WERI-Rb-1 (cell line): ENCODE measurements around the gene CLDN18.

Experiments
- DNase-seq: peaks from one replicate; pipeline ENCODE4 v3.0.0-alpha.2; 2020
- H3K27ac ChIP-seq: fragments of 250-450 bp; sonication (Bioruptor Pico); 2 replicates; pipeline ENCODE4 v1.5.1; 2020; ENCODE audit warnings: mild to moderate bottlenecking, moderate library complexity
- H3K27me3 ChIP-seq: fragments of 250-450 bp; sonication (Bioruptor Pico); 2 replicates; pipeline ENCODE4 v1.5.1; 2021; ENCODE audit warnings: mild to moderate bottlenecking, low read depth, moderate library complexity; ENCODE audit not compliant: insufficient read depth, severe bottlenecking
- H3K36me3 ChIP-seq: fragments of 250-450 bp; sonication (Bioruptor Pico); 2 replicates; pipeline ENCODE4 v1.5.1; 2020; ENCODE audit warnings: mild to moderate bottlenecking, moderate library complexity
- H3K4me3 ChIP-seq: 2 replicates; pipeline ENCODE4 v1.5.1; 2011; ENCODE audit warnings: low read depth, mild to moderate bottlenecking, control low read depth, low read length
- H3K9me3 ChIP-seq: fragments of 250-450 bp; sonication (Bioruptor Pico); 2 replicates; pipeline ENCODE4 v1.5.1; 2021; ENCODE audit warnings: mild to moderate bottlenecking, moderate library complexity; ENCODE audit not compliant: severe bottlenecking
- CTCF ChIP-seq: IDR thresholded peaks from 2 replicates; pipeline ENCODE4 v1.5.1; 2011; ENCODE audit warnings: low read depth, mild to moderate bottlenecking, control low read depth, inconsistent platforms, low read length

The CLDN18 gene

GRCh38 chr3:138036572-138036971 lies 26.6 kb downstream of the CLDN18 start:
- Histone ChIP-seq H3K27ac (no peak overlapping the region), H3K27me3 (no peaks in the 10 kb centered on the region), H3K4me3 (no peak overlapping the region), H3K36me3 (peaks cover 7% of the 10 kb centered on the region; the same call in 1 of the 2 replicates), H3K9me3 (no peaks in the 10 kb centered on the region)
- TF ChIP-seq CTCF = no peak
- DNase-seq = no peak

GRCh38 chr3:138038725-138039462 lies 28.9 kb downstream of the CLDN18 start:
- no peak overlapping the region for H3K27ac ChIP-seq
- H3K9me3 ChIP-seq = no peaks in the 10 kb centered on the region
- no peak for TF ChIP-seq CTCF
- no peak for DNase-seq
- H3K36me3 ChIP-seq = peaks cover 7% of the 10 kb centered on the region; the same call in 1 of the 2 replicates
- H3K27me3 ChIP-seq = no peaks in the 10 kb centered on the region
- no peak overlapping the region for H3K4me3 ChIP-seq

DNA sequence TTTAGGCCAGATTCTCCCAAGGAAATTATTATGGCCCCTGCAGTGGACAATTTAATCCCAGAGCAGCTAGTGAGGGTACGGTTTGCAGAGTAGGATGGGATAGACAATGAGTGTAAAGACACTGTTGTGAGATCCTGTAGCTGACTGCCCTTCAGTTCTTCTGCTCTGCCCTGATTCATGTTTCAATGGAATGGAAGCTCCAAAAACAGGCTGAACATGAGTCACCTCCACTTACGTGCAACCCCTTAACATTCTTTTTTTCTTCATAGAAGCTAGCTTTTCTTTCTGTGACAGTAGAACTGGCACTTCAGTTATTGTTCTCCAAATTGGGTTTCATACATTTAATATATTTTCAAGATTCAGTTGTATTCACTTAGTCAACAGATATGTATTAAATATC lies 32.1 kb downstream of the CLDN18 start:
- peaks cover 5% of the 10 kb centered on the region; the same call in 1 of the 2 replicates for H3K36me3 ChIP-seq
- TF ChIP-seq CTCF = no peak
- H3K9me3 ChIP-seq = no peaks in the 10 kb centered on the region
- no peak for DNase-seq
- no peaks in the 10 kb centered on the region for H3K27me3 ChIP-seq
- no peak overlapping the region for H3K4me3 ChIP-seq
- no peak overlapping the region for H3K27ac ChIP-seq

DNA sequence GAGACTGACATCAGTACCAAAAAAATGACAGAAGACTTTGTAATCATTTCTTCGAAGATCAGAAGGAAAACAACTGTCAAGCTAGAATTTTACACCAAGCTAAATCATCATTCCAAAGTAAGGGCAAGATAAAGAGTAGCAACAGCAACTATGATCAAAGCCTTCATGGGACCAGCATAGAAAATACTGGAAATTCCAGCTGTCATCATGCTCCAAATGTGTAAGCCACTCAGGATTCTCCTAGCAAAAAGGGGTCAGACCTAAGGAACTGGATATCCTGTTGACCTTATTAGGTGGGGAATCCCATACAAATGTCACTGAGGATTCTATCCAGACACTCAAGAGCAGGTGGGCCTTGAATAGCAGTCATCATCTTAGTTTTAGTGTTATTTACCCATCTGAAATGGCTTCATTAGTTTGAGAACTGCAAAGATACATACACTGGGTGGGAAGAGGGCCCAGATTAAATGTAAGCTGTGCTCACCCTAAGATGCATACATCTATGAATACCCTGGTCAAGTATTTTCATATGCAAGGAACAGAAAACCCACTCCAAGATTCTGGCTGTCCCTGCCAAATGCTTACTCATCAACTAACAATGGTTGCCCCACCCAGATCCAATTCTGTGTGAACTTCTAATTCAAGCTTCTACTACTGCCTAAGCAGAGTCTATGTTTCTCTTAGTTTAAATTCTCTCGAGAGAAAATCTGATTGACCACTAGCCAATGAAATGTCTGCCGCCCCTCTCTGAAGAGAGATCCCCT lies 33.5 kb downstream of the CLDN18 start:
- Histone ChIP-seq H3K9me3 (no peaks in the 10 kb centered on the region), H3K4me3 (no peak overlapping the region), H3K36me3 (peaks cover 13% of the 10 kb centered on the region), H3K27ac (no peak overlapping the region), H3K27me3 (no peaks in the 10 kb centered on the region)
- TF ChIP-seq CTCF = no peak
- DNase-seq = no peak

DNA sequence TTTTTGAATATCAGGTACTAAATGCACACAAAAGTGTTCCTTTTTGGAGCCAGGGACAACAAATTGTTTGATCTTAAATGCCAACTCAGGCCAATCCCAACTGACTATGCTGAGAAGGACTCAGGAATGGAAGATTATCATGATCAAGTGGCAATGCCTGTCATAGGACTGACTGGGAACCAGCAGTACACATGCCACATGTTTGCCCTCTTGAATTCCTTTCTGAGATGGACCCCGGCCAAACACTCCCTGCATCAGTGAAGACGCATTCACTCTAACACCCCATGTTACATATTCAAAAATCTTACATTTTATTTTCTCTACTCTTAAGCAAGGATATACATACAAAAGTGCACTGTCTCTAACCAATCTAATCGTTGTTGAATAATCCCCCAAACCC lies 36.1 kb downstream of the CLDN18 start:
- H3K27ac ChIP-seq = no peak overlapping the region
- DNase-seq = no peak
- H3K27me3 ChIP-seq = no peaks in the 10 kb centered on the region
- H3K36me3 ChIP-seq = peaks cover 23% of the 10 kb centered on the region
- no peaks in the 10 kb centered on the region for H3K9me3 ChIP-seq
- no peak overlapping the region for H3K4me3 ChIP-seq
- no peak for TF ChIP-seq CTCF
